GM10847 (cell line): ENCODE measurements around the gene GPR84.

Experiments
- POLR2A ChIP-seq: IDR thresholded peaks from 2 replicates; pipeline ENCODE4 v1.6.1; 2011; ENCODE audit not compliant: insufficient read length; ENCODE audit errors: extremely low read depth

GPR84 gene

DNA sequence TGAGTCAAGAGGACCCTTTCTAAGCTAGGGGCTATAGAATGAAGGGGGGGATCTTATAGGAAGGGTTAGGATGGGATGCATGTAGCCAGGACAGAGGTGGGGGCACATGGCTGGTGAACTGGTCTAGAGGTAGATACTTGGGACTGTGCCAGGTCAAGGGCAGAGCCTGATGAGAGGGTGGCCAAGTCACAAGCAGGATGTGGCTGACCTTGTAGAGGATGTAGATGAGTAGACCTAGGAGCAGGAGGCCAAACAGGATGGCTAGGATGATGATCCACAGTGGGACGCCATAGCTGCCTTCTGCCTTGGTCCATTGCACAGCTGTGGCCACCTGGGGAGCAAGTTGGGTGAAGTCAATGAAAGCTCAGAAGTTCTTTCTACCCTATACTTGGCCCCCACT lies 32.9 kb upstream of the GPR84 start:
- no peak for TF ChIP-seq POLR2A

GRCh38 chr12:54395545-54395944 lies 31.3 kb upstream of the GPR84 start:
- TF ChIP-seq POLR2A, result no peak

DNA sequence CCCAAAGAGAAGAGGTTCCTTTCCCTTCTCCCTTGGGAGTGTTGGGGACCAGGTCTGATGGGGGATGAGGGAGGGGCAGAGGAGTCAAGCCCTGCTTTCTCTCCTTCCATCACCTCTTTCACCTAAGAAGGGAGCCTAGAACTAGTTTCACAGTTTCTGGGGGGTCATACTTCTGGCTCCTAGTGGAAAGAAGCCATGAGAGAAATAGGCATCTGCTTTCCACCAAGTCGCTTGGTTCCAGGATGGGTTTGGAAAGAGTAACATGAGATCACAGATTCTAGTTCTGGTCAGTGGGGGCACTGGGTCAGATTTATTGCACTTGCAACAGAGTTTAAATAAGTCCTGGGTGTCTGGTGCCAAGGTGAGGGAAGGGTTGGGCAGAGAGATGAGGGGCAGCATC lies 30.7 kb upstream of the GPR84 start:
- TF ChIP-seq POLR2A, result no peak

GRCh38 chr12:54394281-54394719 lies 30.0 kb upstream of the GPR84 start:
- no peak for TF ChIP-seq POLR2A

DNA sequence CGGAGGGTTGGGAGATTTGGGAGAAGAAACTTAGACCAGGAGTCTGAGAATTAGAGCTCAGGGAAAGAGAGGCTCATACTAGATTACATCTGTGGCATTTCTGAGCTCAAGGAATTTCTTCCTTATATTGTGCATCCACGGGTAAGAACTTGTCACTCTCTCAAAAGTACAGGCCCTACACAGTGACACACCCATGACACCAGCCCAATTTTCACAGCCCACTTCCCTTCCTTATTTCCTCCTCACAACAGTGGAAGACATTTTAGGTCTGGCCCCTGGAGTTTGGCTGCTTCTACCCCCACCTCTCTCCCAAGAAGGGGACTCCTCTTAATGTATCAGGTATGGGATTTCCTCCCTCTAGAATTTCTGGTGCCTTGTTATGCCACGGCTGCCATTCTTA lies 29.5 kb upstream of the GPR84 start:
- TF ChIP-seq POLR2A, result no peak

DNA sequence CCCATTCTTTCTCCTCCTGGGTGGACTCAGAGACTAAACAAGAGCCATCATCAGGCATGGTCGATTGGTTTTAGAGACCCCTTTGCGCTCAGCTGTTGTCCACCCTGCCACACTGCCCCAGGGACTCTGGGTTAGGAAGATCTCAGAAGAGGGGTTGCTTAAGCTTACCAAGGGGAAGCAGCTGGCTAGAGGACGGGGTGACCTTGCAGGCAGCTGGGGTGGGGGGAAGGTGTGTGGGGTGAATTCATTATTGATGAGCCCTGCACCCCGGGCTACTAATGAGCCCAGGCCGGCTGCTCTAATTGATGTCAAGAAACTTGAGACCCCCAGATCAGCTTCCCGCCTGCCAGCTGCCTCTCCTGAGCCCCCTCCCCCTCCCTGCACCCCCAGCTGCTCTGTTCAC lies 28.9 kb upstream of the GPR84 start:
- no peak for TF ChIP-seq POLR2A

- TF ChIP-seq POLR2A, result no peak
These were observed 28.4 kb upstream of the GPR84 start for GRCh38 chr12:54392485-54393206.

DNA sequence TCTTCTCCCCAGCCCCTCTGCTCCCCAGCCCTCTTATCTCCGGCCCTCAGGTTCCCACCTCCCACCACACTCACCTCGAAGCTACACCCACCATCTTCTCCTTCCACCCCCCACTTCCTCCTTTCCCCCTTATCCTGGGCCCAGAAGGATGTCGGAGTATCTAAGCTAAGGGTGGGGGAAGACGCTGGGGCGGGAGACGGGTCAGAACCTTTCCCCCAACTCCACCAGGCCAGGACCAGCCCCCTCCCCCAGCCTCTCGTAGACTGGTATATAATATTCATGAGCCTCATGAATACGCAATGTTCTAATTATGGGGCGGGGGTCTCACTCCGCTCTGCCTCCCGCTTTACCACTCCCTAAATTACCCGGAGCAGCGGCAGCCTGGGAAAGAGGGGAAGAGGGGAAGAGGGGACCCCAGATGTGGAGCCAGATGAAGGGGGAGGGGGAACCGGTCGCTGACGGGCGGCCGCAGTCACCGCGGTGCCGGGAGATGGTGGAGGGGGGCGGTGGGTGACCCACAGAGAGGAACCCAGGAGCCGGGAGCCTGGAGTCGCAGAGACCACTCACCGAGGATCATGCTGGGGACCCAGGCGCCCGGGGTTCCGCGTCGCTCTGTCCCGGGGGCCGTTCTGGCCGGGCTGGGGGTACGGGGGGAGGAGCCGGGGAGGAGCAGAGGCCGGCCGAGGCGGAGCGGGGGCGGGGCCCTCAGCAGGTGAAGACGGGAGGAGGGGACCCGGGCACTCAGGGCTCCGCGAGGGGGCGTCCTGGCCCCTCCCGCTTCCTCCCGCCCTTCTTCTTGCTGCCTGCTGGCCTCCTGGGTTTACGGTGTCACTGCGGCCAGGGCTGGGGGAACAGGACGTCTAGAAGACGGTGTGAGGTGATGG lies 26.6 kb upstream of the GPR84 start:
- TF ChIP-seq POLR2A, result no peak

GRCh38 chr12:54390176-54390667 lies 25.9 kb upstream of the GPR84 start:
- TF ChIP-seq POLR2A, result no peak

GRCh38 chr12:54389607-54390175 lies 25.4 kb upstream of the GPR84 start:
- TF ChIP-seq POLR2A, result no peak

DNA sequence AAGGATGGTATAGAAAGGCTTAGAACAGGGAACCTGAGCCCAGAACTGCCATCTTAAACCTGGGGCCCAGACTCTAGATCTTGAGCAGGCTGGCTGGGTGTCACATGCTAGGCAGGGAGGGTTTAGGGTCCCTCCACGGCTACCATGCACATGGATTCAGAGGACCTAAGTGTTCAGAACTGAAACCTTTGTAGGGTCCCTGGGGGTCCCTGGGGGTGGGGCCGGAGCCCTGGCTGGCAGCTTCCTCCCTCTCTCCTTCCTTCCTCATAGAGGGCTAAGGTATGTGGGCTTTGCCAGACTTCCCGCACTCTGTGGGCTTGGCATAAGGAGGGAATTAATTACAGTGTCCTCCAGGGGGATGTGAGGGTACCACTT lies 24.8 kb upstream of the GPR84 start:
- no peak for TF ChIP-seq POLR2A

DNA sequence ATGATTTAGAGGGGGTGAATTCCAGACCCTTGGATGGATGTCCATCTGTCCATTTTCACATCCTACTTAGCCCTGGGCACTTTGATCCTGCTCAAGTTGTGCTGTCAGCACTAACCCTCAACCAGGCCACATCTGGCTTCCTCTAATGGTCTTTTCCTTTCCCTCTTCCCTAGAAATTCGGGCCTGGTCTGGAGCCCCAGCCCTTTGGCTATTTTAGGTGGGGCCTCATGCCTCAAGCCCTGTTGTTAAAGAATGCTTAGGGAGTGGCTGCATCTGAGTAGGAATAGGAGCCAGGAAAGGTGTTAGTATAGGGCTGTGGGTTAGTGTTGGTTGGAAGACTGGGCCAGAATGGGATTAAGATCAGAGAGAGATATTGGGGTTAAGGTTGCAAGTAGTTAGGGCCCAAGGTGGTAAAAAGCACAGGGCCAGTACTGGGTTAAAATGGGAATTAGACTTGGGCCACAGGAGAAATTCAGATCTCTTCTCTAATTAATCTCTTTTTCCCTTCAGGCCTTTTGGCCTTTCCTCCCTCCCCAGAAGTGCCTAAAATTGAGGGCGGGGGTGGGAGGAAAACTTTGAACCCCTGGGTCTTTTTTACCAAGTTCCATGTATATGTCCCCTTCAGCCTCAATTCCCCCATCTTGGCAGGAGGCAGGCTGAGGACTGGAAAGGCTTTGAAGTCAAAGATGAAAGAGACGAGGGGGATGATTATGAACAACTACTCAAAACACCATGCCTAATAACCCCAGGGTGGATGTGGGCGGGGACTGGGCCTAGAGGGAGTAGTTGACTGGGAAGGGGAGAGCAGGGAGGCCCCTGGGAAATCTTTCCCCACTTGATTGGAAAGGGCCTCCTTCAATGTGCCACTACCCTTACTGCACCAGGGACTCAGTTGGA lies 24.2 kb upstream of the GPR84 start:
- TF ChIP-seq POLR2A, result no peak

GRCh38 chr12:54387114-54387467 lies 22.8 kb upstream of the GPR84 start:
- no peak for TF ChIP-seq POLR2A

- no peak for TF ChIP-seq POLR2A
These were observed 22.3 kb upstream of the GPR84 start for GRCh38 chr12:54386403-54387113.
